ENCODE results near the gene TRIM72. TPM values are rescaled to one million over a fixed set of nuclear protein-coding genes. Genes with fewer than 3 reads are reported as not detected.
"Not testable (repeated sequence)": the region's sequence is repeated elsewhere in the genome, so short reads cannot be mapped to it uniquely, and the experiment has no call there.

The TRIM72 gene
- polyA plus RNA-seq, 3 donors, result 0.04 TPM; not detected in 2

DNA sequence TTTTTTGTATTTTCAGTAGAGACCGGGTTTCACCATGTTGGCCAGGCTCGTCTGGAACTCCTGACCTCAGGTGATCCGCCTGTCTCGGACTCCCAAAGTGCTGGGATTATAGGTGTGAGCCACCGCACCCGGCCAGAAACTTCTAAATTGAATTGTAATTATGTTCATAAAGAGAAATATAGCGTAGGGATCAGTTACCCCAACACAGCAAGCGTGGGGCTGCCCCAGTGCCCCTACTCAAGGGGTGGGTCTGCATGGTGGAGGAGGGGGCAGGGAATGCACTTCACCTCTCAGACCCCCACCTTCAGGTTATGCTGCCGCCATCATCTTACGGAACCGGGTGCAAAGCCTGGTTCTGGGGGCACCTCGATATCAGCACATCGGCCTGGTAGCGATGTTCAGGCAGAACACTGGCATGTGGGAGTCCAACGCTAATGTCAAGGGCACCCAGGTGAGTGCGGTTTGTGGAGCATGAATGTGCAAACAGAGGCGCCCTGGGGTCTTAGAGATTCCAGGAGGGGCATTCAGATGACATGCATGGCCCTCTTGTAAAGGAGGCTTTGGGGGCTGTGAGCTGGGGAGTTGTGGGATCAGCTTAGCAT, 63.8 kb downstream of the TRIM72 start:
- intact Hi-C loops (cut with micrococcal nuclease), result no loop called here
- H3K9me3 Mint-ChIP-seq, result peaks cover 0 to 10% (median 0%) of the 10 kb centered on the region in 7 donors
- DNase-seq, result no peak
- peaks cover 69% of the 10 kb centered on the region for H4K20me1 ChIP-seq (ENCODE audit: insufficient read depth, low read length)
- peaks cover 0 to 4% (median 2%) of the 10 kb centered on the region in 3 donors for H3K27me3 Mint-ChIP-seq (ENCODE audit: low read depth in 3 of 3)
- no peak overlapping the region for H3K27ac ChIP-seq (ENCODE audit: low read depth in 1 of 2, low read length in 2 of 2)
- TF ChIP-seq, protein P1, sequence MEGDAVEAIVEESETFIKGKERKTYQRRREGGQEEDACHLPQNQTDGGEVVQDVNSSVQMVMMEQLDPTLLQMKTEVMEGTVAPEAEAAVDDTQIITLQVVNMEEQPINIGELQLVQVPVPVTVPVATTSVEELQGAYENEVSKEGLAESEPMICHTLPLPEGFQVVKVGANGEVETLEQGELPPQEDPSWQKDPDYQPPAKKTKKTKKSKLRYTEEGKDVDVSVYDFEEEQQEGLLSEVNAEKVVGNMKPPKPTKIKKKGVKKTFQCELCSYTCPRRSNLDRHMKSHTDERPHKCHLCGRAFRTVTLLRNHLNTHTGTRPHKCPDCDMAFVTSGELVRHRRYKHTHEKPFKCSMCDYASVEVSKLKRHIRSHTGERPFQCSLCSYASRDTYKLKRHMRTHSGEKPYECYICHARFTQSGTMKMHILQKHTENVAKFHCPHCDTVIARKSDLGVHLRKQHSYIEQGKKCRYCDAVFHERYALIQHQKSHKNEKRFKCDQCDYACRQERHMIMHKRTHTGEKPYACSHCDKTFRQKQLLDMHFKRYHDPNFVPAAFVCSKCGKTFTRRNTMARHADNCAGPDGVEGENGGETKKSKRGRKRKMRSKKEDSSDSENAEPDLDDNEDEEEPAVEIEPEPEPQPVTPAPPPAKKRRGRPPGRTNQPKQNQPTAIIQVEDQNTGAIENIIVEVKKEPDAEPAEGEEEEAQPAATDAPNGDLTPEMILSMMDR (IDR thresholded peaks at IDR 0.05), result no peak
- over 99% methylated on average over 13 of the region's 17 CpGs for WGBS (ENCODE audit: insufficient coverage)
- no peak overlapping the region for H3K9ac ChIP-seq (ENCODE audit: insufficient read depth, low read length, poor library complexity, severe bottlenecking)
- H3K9me3 ChIP-seq (replicated peaks in 1 of 2; ENCODE audit: control insufficient read depth in 1 of 2, insufficient read depth in 1 of 2, low read length in 2 of 2), result no peaks in the 10 kb centered on the region
- H3K4me3 Mint-ChIP-seq, result no peak overlapping the region
- no peaks in the 10 kb centered on the region for H3K27me3 ChIP-seq (ENCODE audit: control insufficient read depth in 2 of 2, insufficient read depth in 2 of 2, low read length in 2 of 2)
- no peak overlapping the region for H3K4me2 ChIP-seq (replicated peaks; ENCODE audit: extremely low read depth, low read length, poor library complexity, severe bottlenecking)
- H2AFZ ChIP-seq (ENCODE audit: insufficient read depth, low read depth, low read length, poor library complexity, severe bottlenecking), result no peak overlapping the region
- peaks cover 59 to 83% of the 10 kb centered on the region in 2 donors for H3K36me3 ChIP-seq (replicated peaks in 1 of 2; ENCODE audit: control insufficient read depth in 1 of 2, insufficient read depth in 2 of 2, low read length in 2 of 2)
- peaks cover 92 to 98% of the 10 kb centered on the region in 2 donors for H3K36me3 Mint-ChIP-seq
- peaks cover 34% of the 10 kb centered on the region for H3K79me2 ChIP-seq (ENCODE audit: insufficient read depth, low read length)
- peaks cover 10% of the 10 kb centered on the region for H3K4me1 Mint-ChIP-seq
- no peak overlapping the region for H3K4me3 ChIP-seq (replicated peaks in 1 of 3; ENCODE audit: low read depth in 2 of 3, low read length in 3 of 3)
- peak overlapping the region in 1 of 7 donors; percentile 13 for H3K27ac Mint-ChIP-seq
- H3K4me1 ChIP-seq (ENCODE audit: control insufficient read depth in 1 of 2, insufficient read depth in 2 of 2, low read length in 2 of 2), result no peaks in the 10 kb centered on the region

DNA sequence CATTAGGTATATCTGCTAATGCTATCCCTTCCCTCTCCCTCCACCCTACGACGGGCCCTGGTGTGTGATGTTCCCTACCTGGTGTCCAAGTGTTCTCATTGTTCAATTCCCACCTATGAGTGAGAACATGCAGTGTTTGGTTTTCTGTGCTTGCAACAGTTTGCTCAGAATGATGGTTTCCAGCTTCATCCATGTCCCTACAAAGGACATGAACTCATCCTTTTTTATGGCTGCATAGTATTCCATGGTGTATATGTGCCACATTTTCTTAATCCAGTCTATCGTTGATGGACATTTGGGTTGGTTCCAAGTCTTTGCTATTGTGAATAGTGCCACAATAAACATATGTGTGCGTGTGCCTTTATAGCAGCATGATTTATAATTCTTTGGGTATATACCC, 64.9 kb downstream of the TRIM72 start:
- H3K4me3 Mint-ChIP-seq; DNase-seq; H3K27ac ChIP-seq (ENCODE audit: low read depth in 1 of 2, low read length in 2 of 2); H3K9me3 Mint-ChIP-seq; H2AFZ ChIP-seq (ENCODE audit: insufficient read depth, low read depth, low read length, poor library complexity, severe bottlenecking); H3K9ac ChIP-seq (ENCODE audit: insufficient read depth, low read length, poor library complexity, severe bottlenecking); H3K4me3 ChIP-seq (replicated peaks in 1 of 3; ENCODE audit: low read depth in 2 of 3, low read length in 3 of 3); H3K27me3 Mint-ChIP-seq (ENCODE audit: low read depth in 3 of 3); H3K27me3 ChIP-seq (ENCODE audit: control insufficient read depth in 2 of 2, insufficient read depth in 2 of 2, low read length in 2 of 2); intact Hi-C loops (cut with micrococcal nuclease); H3K4me1 ChIP-seq (ENCODE audit: control insufficient read depth in 1 of 2, insufficient read depth in 2 of 2, low read length in 2 of 2); H3K9me3 ChIP-seq (replicated peaks in 1 of 2; ENCODE audit: control insufficient read depth in 1 of 2, insufficient read depth in 1 of 2, low read length in 2 of 2); H3K4me2 ChIP-seq (replicated peaks; ENCODE audit: extremely low read depth, low read length, poor library complexity, severe bottlenecking): not testable (repeated sequence)
- peaks cover 54 to 81% of the 10 kb centered on the region in 2 donors for H3K36me3 ChIP-seq (replicated peaks in 1 of 2; ENCODE audit: control insufficient read depth in 1 of 2, insufficient read depth in 2 of 2, low read length in 2 of 2)
- H3K79me2 ChIP-seq (ENCODE audit: insufficient read depth, low read length), result peaks cover 28% of the 10 kb centered on the region
- H3K27ac Mint-ChIP-seq, result peak overlapping the region in 2 of 7 donors; percentile 47 to 60
- WGBS (ENCODE audit: insufficient coverage), result no CpG with 5 or more reads among the region's 4 CpGs
- peaks cover 92 to 98% of the 10 kb centered on the region in 2 donors for H3K36me3 Mint-ChIP-seq
- H4K20me1 ChIP-seq (ENCODE audit: insufficient read depth, low read length), result peaks cover 65% of the 10 kb centered on the region
- H3K4me1 Mint-ChIP-seq, result peaks cover 12% of the 10 kb centered on the region

Small RNA genes lying within 50 kb of the gene (small RNA-seq; reads per million reads assigned to genes)
- gene AC009088.4 (ENCODE audit: insufficient read length, low read depth) (not detected), gene NDUFA3P6 (ENCODE audit: insufficient read length, low read depth) (not detected)

Other genes with a start within 250 kb of the TRIM72 start
- 1 to 10 TPM in 2 of 3 donors, under 1 TPM in 1; 0.89 to 4.3 (median 2.7) TPM for gene HSD3B7, start 228.9 kb upstream of the TRIM72 start, polyA plus RNA-seq
- 1 to 10 TPM in 1 of 3 donors, not detected in 2; 1.7 TPM for gene STX1B, start 203.5 kb upstream of the TRIM72 start, polyA plus RNA-seq
- gene STX4, start 180.6 kb upstream of the TRIM72 start, polyA plus RNA-seq, result 100 to 1,000 TPM in 1 of 3 donors, 10 to 100 TPM in 2; 18.6 to 186 (median 21.8) TPM
- gene ZNF668, start 139.9 kb upstream of the TRIM72 start, polyA plus RNA-seq, result 1 to 10 TPM; 3.8 to 4.8 (median 4.5) TPM
- 1 to 10 TPM in 2 of 3 donors, under 1 TPM in 1; 0.46 to 6.5 (median 3.0) TPM for gene ZNF646, start 139.7 kb upstream of the TRIM72 start, polyA plus RNA-seq
- 1 to 10 TPM in 1 of 3 donors, under 1 TPM in 1, not detected in 1; 0.17 to 5.1 TPM for gene PRSS53, start 125.2 kb upstream of the TRIM72 start, polyA plus RNA-seq
- 100 to 1,000 TPM in 1 of 3 donors, 10 to 100 TPM in 2; 59.2 to 113 (median 91.2) TPM for gene VKORC1, start 119.3 kb upstream of the TRIM72 start, polyA plus RNA-seq
- gene BCKDK, start 105.7 kb upstream of the TRIM72 start, polyA plus RNA-seq, result 10 to 100 TPM; 76.5 to 93.5 (median 90.8) TPM
- 100 to 1,000 TPM in 1 of 3 donors, 10 to 100 TPM in 2; 34.5 to 136 (median 42.0) TPM for gene KAT8, start 96.5 kb upstream of the TRIM72 start, polyA plus RNA-seq
- gene PRSS8, start 78.4 kb upstream of the TRIM72 start, polyA plus RNA-seq, result under 1 TPM in 1 of 3 donors, not detected in 2; 0.15 TPM
- gene PRSS36, start 64.1 kb upstream of the TRIM72 start, polyA plus RNA-seq, result 1 to 10 TPM; 3.1 to 4.2 (median 3.4) TPM
- 100 to 1,000 TPM in 1 of 3 donors, 10 to 100 TPM in 2; 54.9 to 246 (median 78.5) TPM for gene FUS, start 34.0 kb upstream of the TRIM72 start, polyA plus RNA-seq
- gene PYCARD, start 11.4 kb upstream of the TRIM72 start, polyA plus RNA-seq, result 100 to 1,000 TPM; 214 to 400 (median 374) TPM
- not detected for gene PYDC1, start 3.0 kb downstream of the TRIM72 start, polyA plus RNA-seq
- gene ITGAM, start 45.9 kb downstream of the TRIM72 start, polyA plus RNA-seq, result 100 to 1,000 TPM in 2 of 3 donors, 10 to 100 TPM in 1; 71.9 to 330 (median 117) TPM
- 100 to 1,000 TPM in 1 of 3 donors, 10 to 100 TPM in 2; 40.7 to 710 (median 71.3) TPM for gene ITGAX, start 141.1 kb downstream of the TRIM72 start, polyA plus RNA-seq
- under 1 TPM in 1 of 3 donors, not detected in 2; 0.04 TPM for gene ITGAD, start 179.2 kb downstream of the TRIM72 start, polyA plus RNA-seq
- not detected for gene COX6A2, start 214.2 kb downstream of the TRIM72 start, polyA plus RNA-seq
- gene ZNF843, start 228.7 kb downstream of the TRIM72 start, polyA plus RNA-seq, result under 1 TPM in 1 of 3 donors, not detected in 2; 0.03 TPM
- gene ARMC5, start 245.4 kb downstream of the TRIM72 start, polyA plus RNA-seq, result 1 to 10 TPM; 2.9 to 9.3 (median 4.2) TPM